ENCODE results near the gene NOD1. TPM values are rescaled to one million over a fixed set of nuclear protein-coding genes. Genes with fewer than 3 reads are reported as not detected.
A peak's percentile ranks its signal among the peaks of the same experiment; 100 is the strongest.

The NOD1 gene
- polyA plus RNA-seq, 2 of the 4 experiments (the other 2 are of a cell fraction), result 4.8 to 6.5 TPM

GRCh38 chr7:30511973-30512662, 33.5 kb upstream of the NOD1 start:
- FAIRE-seq (no peak), ATAC-seq (peak; percentile 56 to 59; a peak in 4 of 6 replicates), DNase-seq (ENCODE audit: low read depth in 1 of 2, low spot score in 1 of 2) (no peak)
- CTCF ChIA-PET, result interaction anchor here (0.8 to 5.0 kb wide), 6 partner anchors 18 to 236 kb away, joined by 3 to 45 read pairs (median 3); no protein-coding TSS in a partner anchor
- WGBS (ENCODE audit: missing lambda C conversion rate), result 74% methylated on average over 1 of the region's 1 CpG
- H3K4me1 ChIP-seq, result no peaks in the 10 kb centered on the region
- no peaks in the 10 kb centered on the region for H3K9me3 ChIP-seq
- no peak overlapping the region for H3K4me2 ChIP-seq
- no peak overlapping the region for H3K4me3 ChIP-seq
- TF ChIP-seq USF2 (IDR thresholded peaks at IDR 0.05), result no peak
- no peak for TF ChIP-seq EHF (CRISPR knock-in tag; IDR thresholded peaks at IDR 0.05)
- no peak for TF ChIP-seq TP53 (CRISPR knock-in tag; IDR thresholded peaks at IDR 0.05)
- TF ChIP-seq, protein P1, sequence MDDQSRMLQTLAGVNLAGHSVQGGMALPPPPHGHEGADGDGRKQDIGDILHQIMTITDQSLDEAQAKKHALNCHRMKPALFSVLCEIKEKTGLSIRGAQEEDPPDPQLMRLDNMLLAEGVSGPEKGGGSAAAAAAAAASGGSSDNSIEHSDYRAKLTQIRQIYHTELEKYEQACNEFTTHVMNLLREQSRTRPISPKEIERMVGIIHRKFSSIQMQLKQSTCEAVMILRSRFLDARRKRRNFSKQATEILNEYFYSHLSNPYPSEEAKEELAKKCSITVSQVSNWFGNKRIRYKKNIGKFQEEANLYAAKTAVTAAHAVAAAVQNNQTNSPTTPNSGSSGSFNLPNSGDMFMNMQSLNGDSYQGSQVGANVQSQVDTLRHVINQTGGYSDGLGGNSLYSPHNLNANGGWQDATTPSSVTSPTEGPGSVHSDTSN (IDR thresholded peaks at IDR 0.05), result no peak
- no peak for TF ChIP-seq RAD21 (conservative IDR thresholded peaks at IDR 0.05 in 1 of 2, IDR thresholded peaks at IDR 0.05 in 1 of 2)
- TF ChIP-seq CHD2 (IDR thresholded peaks at IDR 0.05; ENCODE audit: low read length, partially characterized antibody), result no peak
- no peak for TF ChIP-seq SMC3 (IDR thresholded peaks at IDR 0.05)
- TF ChIP-seq FOXS1 (CRISPR knock-in tag; IDR thresholded peaks at IDR 0.05), result no peak
- TF ChIP-seq ZFP36 (IDR thresholded peaks at IDR 0.05; ENCODE audit: borderline replicate concordance, partially characterized antibody), result no peak
- no peak for TF ChIP-seq CTCF (IDR thresholded peaks at IDR 0.05)
- TF ChIP-seq NPAS2 (CRISPR knock-in tag; IDR thresholded peaks at IDR 0.05; ENCODE audit: borderline replicate concordance), result no peak
- TF ChIP-seq, protein P2, sequence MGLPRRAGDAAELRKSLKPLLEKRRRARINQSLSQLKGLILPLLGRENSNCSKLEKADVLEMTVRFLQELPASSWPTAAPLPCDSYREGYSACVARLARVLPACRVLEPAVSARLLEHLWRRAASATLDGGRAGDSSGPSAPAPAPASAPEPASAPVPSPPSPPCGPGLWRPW (IDR thresholded peaks at IDR 0.05), result no peak
- POLR2A ChIA-PET, result no interaction called here
- H3K27ac ChIP-seq, result no peak overlapping the region

- no peak for TF ChIP-seq HDAC2 (IDR thresholded peaks at IDR 0.05)
- no peak for TF ChIP-seq PHF8 (IDR thresholded peaks at IDR 0.05; ENCODE audit: borderline replicate concordance, low read depth)
- TF ChIP-seq HEYL (CRISPR knock-in tag; IDR thresholded peaks at IDR 0.05), result no peak
- no peak for TF ChIP-seq MYC (IDR thresholded peaks at IDR 0.05; ENCODE audit: borderline replicate concordance, low read length)
- TF ChIP-seq CBX8 (IDR thresholded peaks at IDR 0.05), result no peak
- TF ChIP-seq POLR2A (IDR thresholded peaks at IDR 0.05; ENCODE audit: low read length), result no peak
- TF ChIP-seq EHF (CRISPR knock-in tag; IDR thresholded peaks at IDR 0.05), result no peak
- TF ChIP-seq GATA3 (IDR thresholded peaks at IDR 0.05; ENCODE audit: borderline replicate concordance), result no peak
- TF ChIP-seq BHLHE40 (IDR thresholded peaks at IDR 0.05; ENCODE audit: low read depth, low read length), result no peak
- no peak for TF ChIP-seq HOXA7 (CRISPR knock-in tag; IDR thresholded peaks at IDR 0.05)
- no peak for TF ChIP-seq MAX (IDR thresholded peaks at IDR 0.05)
- no peak for TF ChIP-seq NFE2L2 (conservative IDR thresholded peaks at IDR 0.05; ENCODE audit: low read length)
- TF ChIP-seq ATOH8 (CRISPR knock-in tag; IDR thresholded peaks at IDR 0.05; ENCODE audit: low read depth), result no peak
- TF ChIP-seq FOSB (CRISPR knock-in tag; IDR thresholded peaks at IDR 0.05), result no peak
- TF ChIP-seq SMC3 (IDR thresholded peaks at IDR 0.05), result no peak
- no peak for TF ChIP-seq CEBPB (IDR thresholded peaks at IDR 0.05)
- TF ChIP-seq ZC3H11A (IDR thresholded peaks at IDR 0.05), result no peak
- no peak for TF ChIP-seq MAFK (IDR thresholded peaks at IDR 0.05; ENCODE audit: partially characterized antibody)
- Histone ChIP-seq H3K4me1 (no peaks in the 10 kb centered on the region), H3K9me3 (no peaks in the 10 kb centered on the region), H3K4me2 (no peak overlapping the region), H3K4me3 (no peak overlapping the region), H3K27ac (no peak overlapping the region)
- DNase-seq (ENCODE audit: low read depth in 1 of 2, low spot score in 1 of 2) (no peak), ATAC-seq (no peak), FAIRE-seq (no peak)
- POLR2A ChIA-PET, result no interaction called here
- CTCF ChIA-PET, result interaction anchor here (0.8 to 5.0 kb wide), 9 partner anchors 11 to 236 kb away, joined by 3 to 45 read pairs (median 6); partner anchors contain the start of gene NOD1
- 88% methylated on average over 2 of the region's 2 CpGs for WGBS (ENCODE audit: missing lambda C conversion rate)
These were observed 32.9 kb upstream of the NOD1 start for GRCh38 chr7:30511494-30511893.

Measured in A549 (cell line).